ENCODE data around the gene LYZL2. TPM values are rescaled to one million over a fixed set of nuclear protein-coding genes. Genes with fewer than 3 reads are reported as not detected.

LYZL2 gene
- total and polyA plus RNA-seq, 2 of the 8 experiments (the other 6 are each of a cell fraction or from before 2014, with no cell fraction given) = not detected

GRCh38 chr10:30591249-30591670, 38.3 kb downstream of the LYZL2 start (continued):
- TF ChIP-seq HDAC2 (IDR thresholded peaks at IDR 0.05; ENCODE audit: borderline replicate concordance in 1 of 2, low read depth in 2 of 2, low read length in 2 of 2) (no peak), RAD21 (IDR thresholded peaks at IDR 0.05 in 1 of 2, conservative IDR thresholded peaks at IDR 0.05 in 1 of 2; ENCODE audit: low read depth in 2 of 2, low read length in 2 of 2) (peak; percentile 79 to 87), SUZ12 (IDR thresholded peaks at IDR 0.05; ENCODE audit: low read length) (no peak), TBP (IDR thresholded peaks at IDR 0.05; ENCODE audit: low read depth, low read length) (no peak)
